GM12878 (cell line): Measurements from ENCODE around the gene IPCEF1. TPM values are rescaled to one million over a fixed set of nuclear protein-coding genes. Genes with fewer than 3 reads are reported as not detected.
"Not testable (repeated sequence)": the region's sequence is repeated elsewhere in the genome, so short reads cannot be mapped to it uniquely, and the experiment has no call there.

ENCODE experiments used
- ATAC-seq: fragments of 200-7000 bp; cut with Tn5 transposase; 3 replicates; pipeline ENCODE4 v1.9.1; 2020; ENCODE audit warnings: mild to moderate bottlenecking, moderate library complexity
- BruUV-seq: library from RNA; stranded (reverse); fragments of 400-500 nt; replicated peaks from 2 replicates; lab custom pipeline; 2021; lab: Mats Ljungman, UMichigan
- CTCF ChIA-PET: fragments of 300-600 bp; sonication (Branson Sonifier 250); formaldehyde crosslinking; extraction: SDS; loops from one replicate; lab custom pipeline; 2021; ENCODE audit warnings: inconsistent platforms; lab: Yijun Ruan, JAX
- POLR2A ChIA-PET: fragments of 350-600 bp; formaldehyde crosslinking; extraction: SDS; loops from one replicate; lab custom pipeline; 2021; ENCODE audit warnings: inconsistent platforms; lab: Charles Lee
- RAD21 ChIA-PET: fragments of 300-600 bp; sonication (Branson Sonifier 250); formaldehyde crosslinking; loops from one replicate; lab custom pipeline; 2023; ENCODE audit warnings: antibody characterized with exemption; ENCODE audit not compliant: unreplicated experiment; lab: Charles Lee
- SMC1A ChIA-PET: fragments of 300-600 bp; sonication (Branson Sonifier 250); formaldehyde crosslinking; loops from one replicate; lab custom pipeline; 2023; ENCODE audit not compliant: unreplicated experiment, uncharacterized antibody; lab: Charles Lee
- DNase-seq: peaks from one replicate; pipeline ENCODE4 v3.0.0-alpha.2; 2011; ENCODE audit warnings: low read depth, low spot score
- FAIRE-seq: peaks from 3 replicates; lab custom pipeline; 2011; peaks lifted over from hg19 to GRCh38; lab: Jason Lieb, UNC
- H2AFZ ChIP-seq: 2 replicates; pipeline ENCODE4 v1.6.0; 2011; ENCODE audit warnings: low read depth, low read length, control low read depth; ENCODE audit not compliant: control insufficient read depth
- H3K27ac ChIP-seq: 2 replicates; pipeline ENCODE4 v1.5.1; 2011; ENCODE audit warnings: control low read depth; ENCODE audit not compliant: control insufficient read depth, insufficient read depth
- H3K27me3 ChIP-seq, 2 experiments: replicated peaks in 1 of 2; 2 replicates each; pipeline versions ENCODE4 v1.6.0 to v1.6.1; 2011; ENCODE audit warnings: low read length in 1 of 2; ENCODE audit not compliant: control insufficient read depth in 2 of 2, insufficient read depth in 2 of 2
- H3K36me3 ChIP-seq, 2 experiments: 2 replicates each; pipeline ENCODE4 v1.5.1; 2011; ENCODE audit warnings: low read length in 1 of 2; ENCODE audit not compliant: control insufficient read depth in 2 of 2, insufficient read depth in 2 of 2
- H3K4me1 ChIP-seq: 2 replicates; pipeline ENCODE4 v1.6.1; 2011; ENCODE audit warnings: mild to moderate bottlenecking, low read length, moderate library complexity, mixed read lengths; ENCODE audit not compliant: control insufficient read depth, insufficient read depth
- H3K4me2 ChIP-seq: 2 replicates; pipeline ENCODE4 v1.6.0; 2011; ENCODE audit warnings: control low read depth; ENCODE audit not compliant: control insufficient read depth, insufficient read depth
- H3K4me3 ChIP-seq: fragments of 200-600 bp; sonication (generic); 2 replicates; pipeline ENCODE4 v1.5.1; 2016
- H3K79me2 ChIP-seq: 2 replicates; pipeline ENCODE4 v1.6.0; 2011; ENCODE audit warnings: low read length; ENCODE audit not compliant: control insufficient read depth, insufficient read depth
- H3K9ac ChIP-seq: 2 replicates; pipeline ENCODE4 v1.8.0; 2011; ENCODE audit warnings: low read length, control low read depth, mixed read lengths; ENCODE audit not compliant: control insufficient read depth, insufficient read depth
- H3K9me3 ChIP-seq: replicated peaks from 3 replicates; pipeline ENCODE4 v1.5.1; 2011; ENCODE audit warnings: mild to moderate bottlenecking, low read length; ENCODE audit not compliant: control insufficient read depth, insufficient read depth
- H4K20me1 ChIP-seq: 2 replicates; pipeline ENCODE4 v1.6.0; 2011; ENCODE audit not compliant: control insufficient read depth, insufficient read depth
- ATF3 ChIP-seq: IDR thresholded peaks from 2 replicates; pipeline ENCODE4 v1.6.1; 2011; ENCODE audit warnings: low read depth, mild to moderate bottlenecking, low read length, moderate library complexity, borderline replicate concordance; ENCODE audit errors: extremely low read depth
- BMI1 ChIP-seq: fragments of 450-650 bp; IDR thresholded peaks from 2 replicates; pipeline ENCODE4 v1.6.1; 2016; ENCODE audit warnings: mild to moderate bottlenecking, moderate library complexity, borderline replicate concordance
- EP300 ChIP-seq, 2 experiments: fragments of 150-350 bp in 1 of 2; IDR thresholded peaks; 2 replicates each; pipeline ENCODE4 v1.6.1; 2011 to 2012; ENCODE audit warnings: low read depth in 2 of 2, low read length in 2 of 2, borderline replicate concordance in 1 of 2, improper control_type of control experiment in 1 of 2, inconsistent platforms in 1 of 2; ENCODE audit not compliant: control insufficient read depth in 1 of 2
- HDAC6 ChIP-seq: fragments of 200-600 bp; sonication (generic); IDR thresholded peaks from one replicate; pipeline ENCODE4 v1.8.0; 2017; ENCODE audit warnings: antibody characterized with exemption; ENCODE audit not compliant: unreplicated experiment
- IRF5 ChIP-seq: fragments of 450-650 bp; IDR thresholded peaks from 2 replicates; pipeline ENCODE4 v1.6.1; 2017; ENCODE audit warnings: borderline replicate concordance
- MTA3 ChIP-seq: IDR thresholded peaks from 2 replicates; pipeline ENCODE4 v1.6.1; 2012; ENCODE audit warnings: low read length, inconsistent platforms, borderline replicate concordance
- NR2C1 ChIP-seq: fragments of 450-650 bp; IDR thresholded peaks from 2 replicates; pipeline ENCODE4 v1.6.1; 2017; ENCODE audit warnings: antibody characterized with exemption, mild to moderate bottlenecking, moderate library complexity
- RELA ChIP-seq: fragments of 450-650 bp; IDR thresholded peaks from 2 replicates; pipeline ENCODE4 v1.8.0; 2014; ENCODE audit warnings: borderline replicate concordance; ENCODE audit not compliant: partially characterized antibody
- SIN3A ChIP-seq: IDR thresholded peaks from 2 replicates; pipeline ENCODE4 v1.6.1; 2012; ENCODE audit warnings: low read depth, low read length, improper control_type of control experiment
- SMARCA5 ChIP-seq: fragments of 450-650 bp; IDR thresholded peaks from 2 replicates; pipeline ENCODE4 v1.6.1; 2017; ENCODE audit warnings: mild to moderate bottlenecking
- SPI1 ChIP-seq: IDR thresholded peaks from 2 replicates; pipeline ENCODE4 v1.6.1; 2011; ENCODE audit warnings: low read depth, mild to moderate bottlenecking, low read length, moderate library complexity, borderline replicate concordance; ENCODE audit not compliant: insufficient read depth
- ZNF384 ChIP-seq: IDR thresholded peaks from 2 replicates; pipeline ENCODE4 v1.6.1; 2012; ENCODE audit warnings: low read depth, mild to moderate bottlenecking, low read length, improper control_type of control experiment, borderline replicate concordance
- WGBS: methylation state at CpG from one replicate; pipeline ENCODE4 v1.1.6; 2016; ENCODE audit warnings: low lambda C conversion rate; ENCODE audit not compliant: insufficient replicate concordance, insufficient coverage; ENCODE audit errors: missing lambda C conversion rate; 5-methylcytosine and 5-hydroxymethylcytosine counted together
- in situ Hi-C: fragments of 300-500 bp; cut with MboI; formaldehyde crosslinking; loops from 9 replicates; pipeline ENCODE4 v1.14.3; 2018; ENCODE audit warnings: mixed read lengths
- intact Hi-C: fragments of 100-400 bp; cut with micrococcal nuclease; formaldehyde crosslinking; loops from one replicate; pipeline ENCODE4 v1.14.2; 2022; ENCODE audit not compliant: unreplicated experiment
- polyA plus RNA-seq, 11 experiments: library from polyadenylated mRNA; depleted of rRNA in 4 of 11; unstranded in 6 of 11; stranded (reverse) in 5 of 11; fragments of >200 nt; fragmentation: Nextera tagmentation in 4 of 11; fragmentation: Illumina TruSeq in 1 of 11; extraction: Ambion mirVana in 4 of 11; extraction: Trizol in 1 of 11; gene quantifications; 1 replicate in 1 of 11; 2 replicates in 10 of 11; pipeline versions ENCODE4 v1.2.1 to v1.2.3, GENCODE V29; 2011 to 2016; ENCODE audit warnings: inconsistent platforms in 2 of 11, missing spikeins in 2 of 11, low read depth in 1 of 11
- total RNA-seq, 4 experiments: library from RNA; depleted of rRNA in 3 of 4; stranded (reverse); fragments of >200 nt in 3 of 4; fragmentation: Illumina TruSeq in 1 of 4; extraction: Trizol in 1 of 4; gene quantifications; 2 replicates each; pipeline versions ENCODE4 v1.2.1 to v1.2.3, GENCODE V29; 2013 to 2021

Gene IPCEF1
- total and polyA plus RNA-seq, 10 of the 15 experiments (the other 5 are each of a cell fraction or from before 2014, with no cell fraction given): 1.3 to 137 (median 4.2) TPM

GRCh38 chr6:154327313-154327712 lies 29.3 kb downstream of the IPCEF1 start:
- H3K36me3 ChIP-seq, H4K20me1 ChIP-seq, H3K9me3 ChIP-seq, H3K4me3 ChIP-seq, H2AFZ ChIP-seq, H3K79me2 ChIP-seq, in situ Hi-C loops, H3K27ac ChIP-seq, H3K4me2 ChIP-seq, intact Hi-C loops, FAIRE-seq, H3K27me3 ChIP-seq, POLR2A ChIA-PET, CTCF ChIA-PET, H3K4me1 ChIP-seq, SMC1A ChIA-PET, BruUV-seq, RAD21 ChIA-PET, H3K9ac ChIP-seq, ATAC-seq, DNase-seq: not testable (repeated sequence)
- WGBS: 89% methylated on average over 1 of the region's 1 CpG

GRCh38 chr6:154325142-154325541 lies 31.5 kb downstream of the IPCEF1 start:
- BruUV-seq: no TSS peak

More at GRCh38 chr6:154325142-154325541, 31.5 kb downstream of the IPCEF1 start:
- CTCF ChIA-PET: no interaction called here
- H3K4me1 ChIP-seq: no peaks in the 10 kb centered on the region
- H4K20me1 ChIP-seq: no peaks in the 10 kb centered on the region
- no peaks in the 10 kb centered on the region for H3K36me3 ChIP-seq
- no peaks in the 10 kb centered on the region for H3K27me3 ChIP-seq
- no peak overlapping the region for H3K4me2 ChIP-seq
- no peak overlapping the region for H3K27ac ChIP-seq
- intact Hi-C loops: no loop called here
- POLR2A ChIA-PET: no interaction called here
- no peak for DNase-seq
- H2AFZ ChIP-seq: no peak overlapping the region
- FAIRE-seq: no peak
- in situ Hi-C loops: no loop called here
- RAD21 ChIA-PET: no interaction called here
- ATAC-seq: no peak
- TF ChIP-seq SPI1 (no peak), ZNF384 (no peak), ATF3 (no peak), NR2C1 (no peak), BMI1 (no peak), HDAC6 (no peak), SMARCA5 (no peak), EP300 (IDR thresholded peaks at IDR 0.05; ENCODE audit: borderline replicate concordance in 1 of 2, control insufficient read depth in 1 of 2, low read depth in 2 of 2, low read length in 2 of 2) (no peak), RELA (no peak), SIN3A (no peak), IRF5 (no peak), MTA3 (no peak)
- no peaks in the 10 kb centered on the region for H3K79me2 ChIP-seq
- H3K9ac ChIP-seq: no peak overlapping the region
- SMC1A ChIA-PET: no interaction called here
- H3K4me3 ChIP-seq: no peak overlapping the region
- no peaks in the 10 kb centered on the region for H3K9me3 ChIP-seq
